Left renal cortex interstitium (tissue), 4 donors: ENCODE results near the gene CDK14. TPM values are rescaled to one million over a fixed set of nuclear protein-coding genes. Genes with fewer than 3 reads are reported as not detected.

Experiments used
- DNase-seq, 4 donors: peaks; one replicate each; pipeline ENCODE4 v3.0.0-alpha.2; 2013; ENCODE audit warnings: low read depth in 4 of 4, low spot score in 2 of 4, missing footprints in 1 of 4
- polyA plus RNA-seq, 4 donors: library from polyadenylated mRNA; unstranded; fragments of 120-200 nt; gene quantifications; one replicate each; pipeline ENCODE4 v1.2.1, GENCODE V29; 2013; ENCODE audit not compliant: insufficient read length in 4 of 4

CDK14 gene
- polyA plus RNA-seq, 4 donors = 29.4 to 32.5 (median 29.7) TPM

DNA sequence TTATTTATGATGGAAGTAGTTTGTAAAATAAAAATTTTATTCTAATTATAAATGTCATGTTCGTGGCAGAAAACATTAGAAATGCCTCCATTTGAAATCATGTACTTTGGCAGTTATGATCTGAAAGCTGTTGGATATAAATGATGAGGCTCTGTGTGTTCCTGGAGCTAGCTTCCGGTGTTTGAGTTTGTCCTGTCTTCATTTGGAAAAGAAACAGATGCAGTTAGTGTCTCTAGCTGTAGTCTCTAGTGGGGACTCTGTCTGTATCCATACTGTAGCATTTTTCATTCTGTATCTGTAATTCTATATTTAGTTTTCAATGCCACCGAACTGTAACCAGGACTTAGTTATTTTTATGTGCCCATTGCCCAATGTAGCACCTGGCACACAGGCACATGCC, 471.1 kb downstream of the CDK14 start:
- no peak for DNase-seq

GRCh38 chr7:91068136-91068795, 472.1 kb downstream of the CDK14 start:
- DNase-seq = no peak

- DNase-seq = no peak
Observed at GRCh38 chr7:91069146-91069545, 473.0 kb downstream of the CDK14 start.

GRCh38 chr7:91079487-91079886, 483.4 kb downstream of the CDK14 start:
- no peak for DNase-seq

GRCh38 chr7:91080351-91080750, 484.2 kb downstream of the CDK14 start:
- no peak for DNase-seq

GRCh38 chr7:91082038-91082437, 485.9 kb downstream of the CDK14 start:
- no peak for DNase-seq

GRCh38 chr7:91082852-91083495, 486.9 kb downstream of the CDK14 start:
- no peak for DNase-seq

GRCh38 chr7:91083855-91084644, 487.9 kb downstream of the CDK14 start:
- DNase-seq = no peak

DNA sequence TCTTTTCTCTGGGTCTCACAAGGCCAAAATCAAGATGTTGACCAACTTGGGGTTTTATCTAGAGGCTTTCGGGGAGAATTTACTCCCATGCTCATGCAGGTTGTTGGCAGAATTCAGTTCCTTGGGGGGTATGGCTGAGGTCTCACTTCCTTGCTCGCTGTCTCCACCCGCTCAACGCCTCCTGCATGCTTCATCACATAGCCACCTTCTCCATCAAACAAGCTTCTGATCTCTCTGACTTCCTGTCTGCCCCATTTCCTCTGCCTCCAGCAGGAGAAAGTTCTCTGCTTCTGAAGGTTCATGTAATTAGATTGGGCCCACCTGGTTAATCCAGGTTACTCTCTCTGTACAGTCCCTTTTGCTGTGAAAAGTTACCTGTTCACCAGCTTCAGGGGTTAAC, 489.1 kb downstream of the CDK14 start:
- no peak for DNase-seq

GRCh38 chr7:91086200-91086599, 490.1 kb downstream of the CDK14 start:
- DNase-seq = no peak

- DNase-seq = no peak
Observed at GRCh38 chr7:91088156-91088555, 492.0 kb downstream of the CDK14 start.

DNA sequence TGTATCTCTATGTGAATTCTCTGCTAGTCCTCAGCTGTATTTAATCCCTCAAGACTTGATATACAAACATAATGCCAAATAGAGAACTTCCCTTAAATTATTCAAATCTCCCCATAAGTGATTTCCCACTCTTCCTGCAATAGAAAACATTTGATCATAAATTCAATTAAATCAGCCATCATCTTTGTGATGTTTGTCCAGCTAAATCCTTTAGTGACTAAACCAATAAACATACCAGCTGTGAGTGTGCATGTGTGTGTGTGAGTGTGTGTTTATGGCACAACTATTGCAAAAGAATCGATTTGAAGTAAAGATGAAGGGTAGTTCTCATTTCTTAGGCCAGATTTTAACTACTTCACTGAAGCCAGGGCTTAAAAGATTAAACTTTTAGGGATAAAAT, 492.6 kb downstream of the CDK14 start:
- no peak for DNase-seq

DNA sequence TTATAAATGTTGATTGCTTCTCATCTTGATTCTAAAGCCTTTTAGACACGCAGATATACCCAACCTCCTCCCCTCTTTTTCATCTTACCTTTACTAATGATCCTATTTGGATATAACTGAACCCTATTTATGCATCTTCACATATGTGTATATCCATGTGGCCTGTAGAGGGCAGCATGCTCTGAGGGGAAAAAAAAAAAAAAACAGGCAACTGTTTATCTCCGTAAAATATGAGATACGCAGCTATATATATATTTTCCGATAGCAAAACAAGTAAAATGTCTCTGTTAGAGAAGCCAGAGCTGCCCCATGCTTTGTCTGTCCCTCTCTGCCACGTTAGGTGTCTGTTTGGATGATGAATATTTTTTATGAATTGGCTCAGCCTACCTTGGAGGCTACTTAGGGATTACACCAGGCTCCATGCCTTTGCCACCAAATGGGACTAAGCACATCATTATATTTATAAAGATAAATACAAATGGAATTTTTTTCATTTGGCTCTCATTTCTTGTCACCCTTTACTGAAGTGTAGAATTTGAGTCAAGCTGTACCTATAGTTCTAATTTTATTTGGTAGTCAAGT, 493.4 kb downstream of the CDK14 start:
- DNase-seq = no peak

DNA sequence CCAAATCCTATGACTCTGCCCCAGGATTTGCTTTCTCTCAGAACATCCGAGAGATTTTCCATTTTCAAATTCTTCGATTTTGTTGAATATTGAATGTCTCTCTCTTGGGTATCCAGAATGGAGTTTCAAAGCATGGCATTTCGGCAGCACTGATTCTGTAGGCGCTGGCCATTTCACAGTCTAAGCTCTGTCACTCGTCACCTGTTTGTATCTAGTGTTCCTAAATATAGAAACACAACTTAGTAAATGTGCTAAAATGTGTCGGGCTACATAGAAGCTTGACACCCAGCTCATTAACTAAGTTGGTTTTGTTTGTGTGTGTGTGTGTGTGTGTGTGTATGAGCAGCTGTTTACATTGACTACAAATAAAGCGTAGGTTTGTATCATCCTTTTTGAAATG, 494.6 kb downstream of the CDK14 start:
- DNase-seq = no peak

DNA sequence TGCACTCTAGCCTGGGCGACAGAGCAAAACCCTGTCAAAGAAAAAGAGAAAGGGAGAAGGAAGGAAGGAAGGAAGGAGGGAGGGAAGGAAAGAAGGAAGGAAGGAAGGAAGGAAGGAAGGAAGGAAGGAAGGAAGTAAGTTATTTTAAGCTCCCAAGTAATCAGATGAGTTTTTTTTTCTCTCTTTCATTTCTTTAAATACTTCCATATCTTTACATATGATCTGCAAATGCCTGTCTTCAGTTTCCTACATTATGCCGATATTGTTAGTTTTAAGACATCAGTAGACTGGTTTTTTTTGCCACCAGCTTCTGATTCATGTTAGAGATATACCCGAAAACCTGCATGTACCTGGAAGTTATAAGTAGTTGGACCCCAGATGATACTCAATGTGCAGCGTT, 495.5 kb downstream of the CDK14 start:
- no peak for DNase-seq

DNA sequence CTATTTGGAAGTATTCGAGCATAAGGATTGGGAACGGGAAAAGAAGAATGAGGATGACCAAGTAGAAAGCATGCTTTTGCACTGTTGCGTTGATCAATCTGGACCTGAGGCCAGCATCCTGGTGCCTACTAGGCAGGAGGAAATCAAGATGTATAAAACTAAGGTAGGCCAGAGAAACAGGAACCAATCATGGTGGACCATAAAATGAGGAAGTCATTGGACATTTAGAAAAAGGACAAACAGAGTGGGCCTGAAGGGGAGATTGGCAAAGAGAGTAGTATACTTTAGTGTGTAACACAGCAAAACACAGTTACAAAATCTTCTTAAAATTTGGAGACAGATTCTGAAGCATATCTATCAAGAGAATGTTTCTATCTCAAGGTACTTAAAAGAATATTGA, 497.1 kb downstream of the CDK14 start:
- DNase-seq = no peak

DNA sequence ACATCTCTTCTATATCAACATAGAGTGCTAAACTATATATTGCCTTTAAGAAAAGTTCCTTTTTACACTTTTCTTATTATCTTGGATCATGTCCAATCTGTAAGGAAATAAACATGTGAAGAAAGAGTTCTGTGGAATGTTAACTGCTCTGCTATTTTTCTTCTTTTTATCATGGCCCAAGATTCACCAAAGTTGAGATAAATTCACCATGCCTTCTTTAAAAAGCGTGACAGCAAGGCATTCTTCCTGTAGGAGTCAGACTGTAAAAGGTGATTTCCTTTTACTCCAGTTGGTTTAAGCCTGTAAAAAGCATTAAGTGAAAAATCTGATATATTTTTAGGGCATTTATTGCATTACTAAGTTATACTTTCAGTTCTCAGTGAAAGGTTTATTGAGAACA, 502.4 kb downstream of the CDK14 start:
- DNase-seq = no peak

DNA sequence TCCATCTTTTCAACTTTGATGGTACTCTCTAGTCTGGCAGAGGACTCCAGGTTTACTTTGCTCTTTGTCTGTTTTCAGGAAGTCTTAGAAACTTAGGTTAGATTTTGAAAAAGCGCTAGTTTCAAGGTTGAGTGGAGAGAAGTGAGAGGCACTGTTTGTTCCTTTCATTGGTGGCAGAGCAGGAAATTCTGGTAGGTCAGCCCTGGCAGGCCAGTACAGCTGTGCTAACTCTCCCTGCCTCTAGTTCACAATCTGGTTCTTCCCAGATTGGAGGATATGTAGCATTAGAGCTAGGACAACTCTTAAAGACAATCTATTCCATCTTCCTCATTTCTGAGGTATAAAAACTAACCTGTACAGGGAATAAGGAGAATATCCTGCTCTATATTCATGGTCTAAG, 507.2 kb downstream of the CDK14 start:
- DNase-seq = no peak

GRCh38 chr7:91107460-91107859, 511.3 kb downstream of the CDK14 start:
- no peak for DNase-seq

DNA sequence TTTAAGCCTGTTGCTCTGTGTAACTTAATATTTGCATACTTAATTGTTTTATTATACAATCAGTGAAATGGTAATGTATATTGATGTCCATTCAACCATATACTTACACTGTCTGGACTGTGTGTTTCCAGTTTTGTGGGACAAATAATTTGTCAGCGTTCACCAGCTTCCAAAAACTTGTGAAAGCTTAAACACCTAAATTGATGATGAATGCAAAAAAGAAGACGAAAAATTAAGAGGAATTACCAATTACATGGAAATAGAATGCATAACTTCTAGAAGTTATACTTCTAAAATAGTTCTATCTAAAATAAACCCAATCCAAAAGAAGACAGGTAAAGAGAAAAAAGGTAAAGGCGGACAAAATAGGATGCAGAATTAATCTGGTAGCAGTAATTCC, 513.1 kb downstream of the CDK14 start:
- DNase-seq = no peak

DNA sequence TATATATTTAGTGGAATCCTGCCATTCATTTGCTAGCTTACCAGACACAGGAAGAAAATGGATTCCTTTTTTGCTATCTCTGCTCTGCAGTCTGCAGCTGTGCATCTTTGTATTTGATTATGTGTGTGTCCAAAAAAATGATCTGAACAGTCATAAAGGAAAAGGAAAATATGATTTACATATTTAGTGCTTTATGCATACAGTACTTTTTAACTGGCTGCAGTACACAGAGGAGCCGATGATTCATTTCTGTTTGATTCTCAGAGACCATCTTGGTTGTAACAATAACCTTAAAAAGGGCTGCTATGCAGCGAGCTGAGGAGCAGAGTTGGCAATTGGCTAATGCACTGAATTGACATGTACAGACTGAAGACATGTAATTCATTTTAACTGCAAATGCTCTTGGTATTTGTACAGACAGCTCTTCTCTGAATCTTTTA, 516.8 kb downstream of the CDK14 start:
- DNase-seq = no peak
